HepG2 (cell line): ENCODE measurements around the gene ASTN2. TPM values are rescaled to one million over a fixed set of nuclear protein-coding genes. Genes with fewer than 3 reads are reported as not detected.

Source experiments
- ATAC-seq: fragments of 200-7000 bp; cut with Tn5 transposase; 3 replicates; pipeline ENCODE4 v1.9.1; 2020; ENCODE audit warnings: mild to moderate bottlenecking, moderate library complexity
- BruUV-seq: library from RNA; stranded (reverse); fragments of 400-500 nt; replicated peaks from 2 replicates; lab custom pipeline; 2021; lab: Mats Ljungman, UMichigan
- CTCF ChIA-PET: fragments of 300-600 bp; formaldehyde crosslinking; extraction: SDS; loops from one replicate; lab custom pipeline; 2021; ENCODE audit warnings: low total read pairs, inconsistent platforms, low intra/inter-chr PET ratio; lab: Yijun Ruan, JAX
- POLR2A ChIA-PET: fragments of 350-600 bp; sonication (Branson Sonifier 250); formaldehyde crosslinking; loops from one replicate; lab custom pipeline; 2020; ENCODE audit warnings: antibody characterized with exemption, inconsistent platforms; lab: Yijun Ruan, JAX
- DNase-seq: peaks from one replicate; pipeline ENCODE4 v3.0.0-alpha.2; 2015; ENCODE audit warnings: low spot score
- FAIRE-seq: peaks from 3 replicates; lab custom pipeline; 2011; peaks lifted over from hg19 to GRCh38; lab: Jason Lieb, UNC
- H2AFZ ChIP-seq: one replicate; pipeline ENCODE4 v1.6.1; 2011; ENCODE audit warnings: low read length, inconsistent platforms
- H3K27ac ChIP-seq: fragments of 300-600 bp; 3 replicates; pipeline ENCODE4 v1.8.0; 2011; ENCODE audit warnings: mixed run types, mild to moderate bottlenecking, mixed read lengths, low read length, inconsistent platforms; ENCODE audit not compliant: insufficient read depth; ENCODE audit errors: extremely low read length
- H3K27me3 ChIP-seq, 2 experiments: fragments of 200-600 bp in 1 of 2; 2 replicates in 1 of 2; 3 replicates in 1 of 2; pipeline versions ENCODE4 v1.6.0 to v1.8.0; 2011; ENCODE audit warnings: low read length in 2 of 2, mild to moderate bottlenecking in 2 of 2, moderate library complexity in 2 of 2, inconsistent platforms in 1 of 2; ENCODE audit not compliant: insufficient read depth in 2 of 2, control insufficient read depth in 1 of 2
- H3K36me3 ChIP-seq, 2 experiments: fragments of 200-600 bp in 1 of 2; replicated peaks in 1 of 2; 2 replicates in 1 of 2; 3 replicates in 1 of 2; pipeline versions ENCODE4 v1.5.1 to v1.8.0; 2011; ENCODE audit warnings: low read length in 2 of 2, inconsistent platforms in 1 of 2; ENCODE audit not compliant: insufficient read depth in 2 of 2, control insufficient read depth in 1 of 2
- H3K4me1 ChIP-seq: 2 replicates; pipeline ENCODE4 v1.5.1; 2012; ENCODE audit warnings: low read length, inconsistent platforms; ENCODE audit not compliant: insufficient read depth
- H3K4me2 ChIP-seq: 2 replicates; pipeline ENCODE4 v1.6.0; 2011; ENCODE audit warnings: low read depth, low read length, inconsistent platforms
- H3K4me3 ChIP-seq, 3 experiments: fragments of 200-600 bp in 1 of 3; sonication (generic), shearing (Covaris generic) in 1 of 3; replicated peaks in 1 of 3; 2 replicates each; pipeline ENCODE4 v1.5.1; 2011 to 2016; ENCODE audit warnings: low read length in 3 of 3, inconsistent platforms in 2 of 3, low read depth in 2 of 3, mild to moderate bottlenecking in 2 of 3, control low read depth in 1 of 3, mixed read lengths in 1 of 3; ENCODE audit not compliant: insufficient read depth in 1 of 3
- H3K79me2 ChIP-seq: one replicate; pipeline ENCODE4 v1.6.1; 2011; ENCODE audit warnings: low read length, inconsistent platforms; ENCODE audit not compliant: insufficient read depth
- H3K9ac ChIP-seq: 2 replicates; pipeline ENCODE4 v1.6.0; 2011; ENCODE audit warnings: mild to moderate bottlenecking, low read depth, low read length, inconsistent platforms; ENCODE audit not compliant: insufficient read depth
- H3K9me3 ChIP-seq: 2 replicates; pipeline ENCODE4 v1.5.1; 2012; ENCODE audit warnings: mild to moderate bottlenecking, low read length
- H4K20me1 ChIP-seq: 2 replicates; pipeline ENCODE4 v1.6.0; 2011; ENCODE audit warnings: inconsistent platforms, mild to moderate bottlenecking, low read length, moderate library complexity; ENCODE audit not compliant: insufficient read depth
- HMG20B ChIP-seq: conservative IDR thresholded peaks from 2 replicates; pipeline ENCODE4 v1.6.1; 2016; ENCODE audit warnings: missing genetic modification reagents, missing compliant biosample characterization
- WIZ ChIP-seq: sonication (generic); formaldehyde crosslinking; IDR thresholded peaks from 2 replicates; pipeline ENCODE4 v1.5.1; 2020; ENCODE audit warnings: mild to moderate bottlenecking, missing genetic modification reagents
- ZFP37 ChIP-seq: sonication (generic); formaldehyde crosslinking; IDR thresholded peaks from 2 replicates; pipeline ENCODE4 v1.4.0; 2020; ENCODE audit warnings: missing genetic modification reagents, borderline replicate concordance
- ZNF432 ChIP-seq: sonication (generic); formaldehyde crosslinking; IDR thresholded peaks from 2 replicates; pipeline ENCODE4 v1.5.0; 2020; ENCODE audit warnings: missing genetic modification reagents, mild to moderate bottlenecking, borderline replicate concordance
- ZNF543 ChIP-seq: sonication (generic); formaldehyde crosslinking; IDR thresholded peaks from 2 replicates; pipeline ENCODE4 v1.4.0; 2020; ENCODE audit warnings: mild to moderate bottlenecking, missing genetic modification reagents
- WGBS: methylation state at CpG from one replicate; pipeline ENCODE4 v1.1.6; 2017; ENCODE audit warnings: low lambda C conversion rate; 5-methylcytosine and 5-hydroxymethylcytosine counted together
- in situ Hi-C: cut with HindIII; loops from 2 replicates; pipeline ENCODE4 v1.10.0; 2017; ENCODE audit warnings: low pct_unique_long_range_greater_than_20kb; ENCODE audit not compliant: extremely low pct_ligation_motif_present
- intact Hi-C: fragments of 100-400 bp; cut with micrococcal nuclease; formaldehyde crosslinking; loops from one replicate; pipeline ENCODE4 v1.10.0; 2022; ENCODE audit not compliant: unreplicated experiment
- polyA plus RNA-seq, 8 experiments: library from polyadenylated mRNA; depleted of rRNA in 3 of 8; stranded (reverse) in 7 of 8; unstranded in 1 of 8; fragments of >200 nt; fragmentation: Illumina TruSeq in 4 of 8; extraction: Trizol in 4 of 8; gene quantifications; 2 replicates each; pipeline versions ENCODE4 v1.2.1 to v1.2.3, GENCODE V29; 2011 to 2016; ENCODE audit warnings: low read depth in 4 of 8, missing spikeins in 1 of 8, mixed read lengths in 1 of 8; ENCODE audit not compliant: insufficient read depth in 1 of 8
- total RNA-seq, 5 experiments: library from RNA; depleted of rRNA; stranded (reverse); fragments of >200 nt; fragmentation: Illumina TruSeq; extraction: Trizol; gene quantifications; 2 replicates each; pipeline ENCODE4 v1.2.3, GENCODE V29; 2016; ENCODE audit warnings: low read depth in 1 of 5
- TF ChIP-seq, protein P1 (sequence below): sonication (generic); formaldehyde crosslinking; IDR thresholded peaks from 2 replicates; pipeline ENCODE4; 2020; ENCODE audit warnings: missing genetic modification reagents, mild to moderate bottlenecking, borderline replicate concordance
- TF ChIP-seq, protein P2 (sequence below): sonication (generic); formaldehyde crosslinking; conservative IDR thresholded peaks from 2 replicates; pipeline ENCODE4 v1.4.0; 2020; ENCODE audit warnings: mild to moderate bottlenecking, missing genetic modification reagents, moderate library complexity
- TF ChIP-seq, protein P3 (sequence below): conservative IDR thresholded peaks from 2 replicates; pipeline ENCODE4 v1.6.1; 2018; ENCODE audit warnings: missing genetic modification reagents
- TF ChIP-seq, protein P4 (sequence below): sonication (generic); formaldehyde crosslinking; IDR thresholded peaks from 2 replicates; pipeline ENCODE4 v1.8.1; 2023; ENCODE audit warnings: mild to moderate bottlenecking, inconsistent platforms, moderate library complexity, missing genetic modification reagents, borderline replicate concordance

ASTN2 gene
- total and polyA plus RNA-seq, 2 of the 13 experiments (the other 11 are each of a cell fraction or from before 2014, with no cell fraction given), result 5.2 to 13.5 TPM

DNA sequence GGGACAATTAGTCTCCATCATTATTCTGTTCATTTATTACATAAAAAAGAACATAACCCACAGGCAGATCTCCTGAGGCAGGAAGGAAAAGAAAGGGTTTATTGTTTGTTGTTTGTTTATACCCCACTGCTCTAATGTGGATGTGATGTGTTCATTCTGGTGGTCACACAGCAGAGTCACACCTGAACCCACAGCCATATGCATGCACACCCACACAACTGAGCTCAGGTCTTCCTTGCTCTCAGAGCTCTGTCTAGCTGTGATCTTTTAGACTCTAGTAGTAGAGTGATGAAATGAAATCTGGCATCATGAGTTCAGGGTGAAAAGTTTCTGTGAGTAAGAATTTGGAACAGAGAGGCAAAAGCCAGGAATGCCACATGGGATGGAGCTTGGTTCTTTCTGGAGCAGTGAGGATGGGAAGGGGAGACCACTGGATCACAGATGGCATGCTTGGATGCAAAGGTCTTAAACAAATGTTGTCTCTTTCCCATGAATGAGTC, 1034.3 kb downstream of the ASTN2 start:
- H3K36me3 ChIP-seq, result no peaks in the 10 kb centered on the region
- no peak overlapping the region for H2AFZ ChIP-seq
- FAIRE-seq (no peak), DNase-seq (no peak), ATAC-seq (no peak)
- no peak overlapping the region for H3K4me3 ChIP-seq
- no peak overlapping the region for H3K4me2 ChIP-seq
- in situ Hi-C loops (no loop called here), intact Hi-C loops (no loop called here)
- no peaks in the 10 kb centered on the region for H3K27me3 ChIP-seq
- H3K9me3 ChIP-seq, result no peaks in the 10 kb centered on the region
- ChIA-PET POLR2A (no interaction called here), CTCF (no interaction called here)
- no peaks in the 10 kb centered on the region for H4K20me1 ChIP-seq
- no TSS peak for BruUV-seq
- no peaks in the 10 kb centered on the region for H3K4me1 ChIP-seq
- no peak overlapping the region for H3K27ac ChIP-seq
- no peak overlapping the region for H3K9ac ChIP-seq
- TF ChIP-seq HMG20B (CRISPR knock-in tag), result no peak
- no peaks in the 10 kb centered on the region for H3K79me2 ChIP-seq

DNA sequence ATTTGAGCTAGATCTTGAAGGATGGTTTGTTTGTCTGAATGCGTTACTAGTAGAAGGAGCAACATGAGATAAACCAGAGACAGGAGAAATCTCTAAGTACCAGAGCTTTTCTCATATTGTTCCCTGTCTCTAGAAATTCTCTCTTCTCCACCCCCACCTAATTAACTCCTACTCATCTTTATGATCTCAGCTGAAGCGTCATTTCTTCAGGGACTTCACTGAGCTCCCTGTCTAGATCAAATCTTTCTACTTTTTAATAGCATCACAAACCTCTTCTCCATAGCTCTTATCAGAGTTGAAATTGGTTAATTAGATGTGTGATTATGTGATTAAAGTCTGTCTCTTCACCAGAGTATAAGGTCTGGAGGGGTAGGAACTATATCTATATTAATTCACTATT, 1035.0 kb downstream of the ASTN2 start:
- no peak for FAIRE-seq
- 87% methylated on average over 2 of the region's 2 CpGs for WGBS
- ChIA-PET POLR2A (no interaction called here), CTCF (no interaction called here)
- Histone ChIP-seq H3K9me3 (no peaks in the 10 kb centered on the region), H3K36me3 (no peaks in the 10 kb centered on the region), H3K79me2 (no peaks in the 10 kb centered on the region), H4K20me1 (no peaks in the 10 kb centered on the region), H3K4me2 (no peak overlapping the region), H3K27ac (no peak overlapping the region), H3K4me3 (no peak overlapping the region), H3K27me3 (no peaks in the 10 kb centered on the region), H3K4me1 (no peaks in the 10 kb centered on the region), H3K9ac (no peak overlapping the region), H2AFZ (no peak overlapping the region)
- DNase-seq, result no peak
- in situ Hi-C loops, result no loop called here
- ATAC-seq, result no peak
- BruUV-seq, result no TSS peak
- intact Hi-C loops, result no loop called here
- TF ChIP-seq, protein P1, sequence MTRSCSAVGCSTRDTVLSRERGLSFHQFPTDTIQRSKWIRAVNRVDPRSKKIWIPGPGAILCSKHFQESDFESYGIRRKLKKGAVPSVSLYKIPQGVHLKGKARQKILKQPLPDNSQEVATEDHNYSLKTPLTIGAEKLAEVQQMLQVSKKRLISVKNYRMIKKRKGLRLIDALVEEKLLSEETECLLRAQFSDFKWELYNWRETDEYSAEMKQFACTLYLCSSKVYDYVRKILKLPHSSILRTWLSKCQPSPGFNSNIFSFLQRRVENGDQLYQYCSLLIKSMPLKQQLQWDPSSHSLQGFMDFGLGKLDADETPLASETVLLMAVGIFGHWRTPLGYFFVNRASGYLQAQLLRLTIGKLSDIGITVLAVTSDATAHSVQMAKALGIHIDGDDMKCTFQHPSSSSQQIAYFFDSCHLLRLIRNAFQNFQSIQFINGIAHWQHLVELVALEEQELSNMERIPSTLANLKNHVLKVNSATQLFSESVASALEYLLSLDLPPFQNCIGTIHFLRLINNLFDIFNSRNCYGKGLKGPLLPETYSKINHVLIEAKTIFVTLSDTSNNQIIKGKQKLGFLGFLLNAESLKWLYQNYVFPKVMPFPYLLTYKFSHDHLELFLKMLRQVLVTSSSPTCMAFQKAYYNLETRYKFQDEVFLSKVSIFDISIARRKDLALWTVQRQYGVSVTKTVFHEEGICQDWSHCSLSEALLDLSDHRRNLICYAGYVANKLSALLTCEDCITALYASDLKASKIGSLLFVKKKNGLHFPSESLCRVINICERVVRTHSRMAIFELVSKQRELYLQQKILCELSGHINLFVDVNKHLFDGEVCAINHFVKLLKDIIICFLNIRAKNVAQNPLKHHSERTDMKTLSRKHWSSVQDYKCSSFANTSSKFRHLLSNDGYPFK, result no peak
- TF ChIP-seq, protein P2, sequence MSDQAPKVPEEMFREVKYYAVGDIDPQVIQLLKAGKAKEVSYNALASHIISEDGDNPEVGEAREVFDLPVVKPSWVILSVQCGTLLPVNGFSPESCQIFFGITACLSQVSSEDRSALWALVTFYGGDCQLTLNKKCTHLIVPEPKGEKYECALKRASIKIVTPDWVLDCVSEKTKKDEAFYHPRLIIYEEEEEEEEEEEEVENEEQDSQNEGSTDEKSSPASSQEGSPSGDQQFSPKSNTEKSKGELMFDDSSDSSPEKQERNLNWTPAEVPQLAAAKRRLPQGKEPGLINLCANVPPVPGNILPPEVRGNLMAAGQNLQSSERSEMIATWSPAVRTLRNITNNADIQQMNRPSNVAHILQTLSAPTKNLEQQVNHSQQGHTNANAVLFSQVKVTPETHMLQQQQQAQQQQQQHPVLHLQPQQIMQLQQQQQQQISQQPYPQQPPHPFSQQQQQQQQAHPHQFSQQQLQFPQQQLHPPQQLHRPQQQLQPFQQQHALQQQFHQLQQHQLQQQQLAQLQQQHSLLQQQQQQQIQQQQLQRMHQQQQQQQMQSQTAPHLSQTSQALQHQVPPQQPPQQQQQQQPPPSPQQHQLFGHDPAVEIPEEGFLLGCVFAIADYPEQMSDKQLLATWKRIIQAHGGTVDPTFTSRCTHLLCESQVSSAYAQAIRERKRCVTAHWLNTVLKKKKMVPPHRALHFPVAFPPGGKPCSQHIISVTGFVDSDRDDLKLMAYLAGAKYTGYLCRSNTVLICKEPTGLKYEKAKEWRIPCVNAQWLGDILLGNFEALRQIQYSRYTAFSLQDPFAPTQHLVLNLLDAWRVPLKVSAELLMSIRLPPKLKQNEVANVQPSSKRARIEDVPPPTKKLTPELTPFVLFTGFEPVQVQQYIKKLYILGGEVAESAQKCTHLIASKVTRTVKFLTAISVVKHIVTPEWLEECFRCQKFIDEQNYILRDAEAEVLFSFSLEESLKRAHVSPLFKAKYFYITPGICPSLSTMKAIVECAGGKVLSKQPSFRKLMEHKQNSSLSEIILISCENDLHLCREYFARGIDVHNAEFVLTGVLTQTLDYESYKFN (CRISPR knock-in tag), result no peak
- TF ChIP-seq, protein P3, sequence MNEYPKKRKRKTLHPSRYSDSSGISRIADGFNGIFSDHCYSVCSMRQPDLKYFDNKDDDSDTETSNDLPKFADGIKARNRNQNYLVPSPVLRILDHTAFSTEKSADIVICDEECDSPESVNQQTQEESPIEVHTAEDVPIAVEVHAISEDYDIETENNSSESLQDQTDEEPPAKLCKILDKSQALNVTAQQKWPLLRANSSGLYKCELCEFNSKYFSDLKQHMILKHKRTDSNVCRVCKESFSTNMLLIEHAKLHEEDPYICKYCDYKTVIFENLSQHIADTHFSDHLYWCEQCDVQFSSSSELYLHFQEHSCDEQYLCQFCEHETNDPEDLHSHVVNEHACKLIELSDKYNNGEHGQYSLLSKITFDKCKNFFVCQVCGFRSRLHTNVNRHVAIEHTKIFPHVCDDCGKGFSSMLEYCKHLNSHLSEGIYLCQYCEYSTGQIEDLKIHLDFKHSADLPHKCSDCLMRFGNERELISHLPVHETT (CRISPR knock-in tag), result no peak
- TF ChIP-seq ZFP37 (no peak), WIZ (CRISPR knock-in tag) (no peak), ZNF432 (no peak), ZNF543 (CRISPR knock-in tag) (no peak)
- TF ChIP-seq, protein P4, sequence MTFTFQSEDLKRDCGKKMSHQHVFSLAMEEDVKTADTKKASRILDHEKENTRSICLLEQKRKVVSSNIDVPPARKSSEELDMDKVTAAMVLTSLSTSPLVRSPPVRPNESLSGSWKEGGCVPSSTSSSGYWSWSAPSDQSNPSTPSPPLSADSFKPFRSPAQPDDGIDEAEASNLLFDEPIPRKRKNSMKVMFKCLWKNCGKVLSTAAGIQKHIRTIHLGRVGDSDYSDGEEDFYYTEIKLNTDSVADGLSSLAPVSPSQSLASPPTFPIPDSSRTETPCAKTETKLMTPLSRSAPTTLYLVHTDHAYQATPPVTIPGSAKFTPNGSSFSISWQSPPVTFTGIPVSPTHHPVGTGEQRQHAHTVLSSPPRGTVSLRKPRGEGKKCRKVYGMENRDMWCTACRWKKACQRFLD (CRISPR knock-in tag), result no peak
